Measurements from ENCODE around the gene AFF1.
"Not testable (repeated sequence)": the region's sequence is repeated elsewhere in the genome, so short reads cannot be mapped to it uniquely, and the experiment has no call there.

AFF1 gene

DNA sequence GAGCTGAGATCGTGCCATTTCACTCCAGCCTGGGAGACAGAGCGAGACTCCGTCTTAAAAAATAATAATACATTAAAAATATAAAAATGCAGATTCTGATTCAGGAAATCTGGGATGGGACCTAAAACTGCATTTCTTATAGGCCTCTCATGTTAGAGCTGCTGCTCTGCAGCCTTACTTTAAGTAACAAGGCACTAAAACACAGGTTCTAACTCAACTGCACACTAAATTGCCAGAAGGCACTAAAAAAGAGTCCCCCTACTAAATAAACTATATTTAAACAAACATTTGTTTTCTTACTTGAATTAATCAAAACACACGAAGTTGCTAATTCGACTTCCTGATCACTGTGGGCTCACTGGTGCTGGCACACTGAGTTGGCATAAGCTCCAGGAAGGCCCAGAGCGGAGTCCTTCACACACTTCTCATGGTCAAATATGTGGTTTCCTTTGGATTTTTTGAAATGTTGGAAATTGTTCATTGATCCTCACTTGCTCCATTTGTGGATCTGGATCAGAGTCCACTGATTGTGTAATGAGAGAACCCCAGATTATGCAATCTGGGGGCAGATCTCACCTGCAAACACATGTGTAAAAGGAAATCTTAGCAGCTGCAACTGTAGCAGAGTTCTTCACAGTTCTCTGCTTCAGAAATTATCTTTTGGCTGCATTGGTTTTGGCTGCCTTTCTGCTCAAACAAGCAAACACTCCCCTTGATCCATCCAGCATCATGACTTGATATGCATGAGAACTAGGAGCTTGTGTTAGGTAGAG is 59.3 kb downstream of the AFF1 start:
- TF ChIP-seq, protein P1, sequence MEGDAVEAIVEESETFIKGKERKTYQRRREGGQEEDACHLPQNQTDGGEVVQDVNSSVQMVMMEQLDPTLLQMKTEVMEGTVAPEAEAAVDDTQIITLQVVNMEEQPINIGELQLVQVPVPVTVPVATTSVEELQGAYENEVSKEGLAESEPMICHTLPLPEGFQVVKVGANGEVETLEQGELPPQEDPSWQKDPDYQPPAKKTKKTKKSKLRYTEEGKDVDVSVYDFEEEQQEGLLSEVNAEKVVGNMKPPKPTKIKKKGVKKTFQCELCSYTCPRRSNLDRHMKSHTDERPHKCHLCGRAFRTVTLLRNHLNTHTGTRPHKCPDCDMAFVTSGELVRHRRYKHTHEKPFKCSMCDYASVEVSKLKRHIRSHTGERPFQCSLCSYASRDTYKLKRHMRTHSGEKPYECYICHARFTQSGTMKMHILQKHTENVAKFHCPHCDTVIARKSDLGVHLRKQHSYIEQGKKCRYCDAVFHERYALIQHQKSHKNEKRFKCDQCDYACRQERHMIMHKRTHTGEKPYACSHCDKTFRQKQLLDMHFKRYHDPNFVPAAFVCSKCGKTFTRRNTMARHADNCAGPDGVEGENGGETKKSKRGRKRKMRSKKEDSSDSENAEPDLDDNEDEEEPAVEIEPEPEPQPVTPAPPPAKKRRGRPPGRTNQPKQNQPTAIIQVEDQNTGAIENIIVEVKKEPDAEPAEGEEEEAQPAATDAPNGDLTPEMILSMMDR (conservative IDR thresholded peaks at IDR 0.05; ENCODE audit: control insufficient read depth, insufficient read depth, low read depth, low read length): no peak
- no peak for DNase-seq (ENCODE audit: low read depth)
- no peak overlapping the region for H3K4me3 ChIP-seq (ENCODE audit: control insufficient read depth, low read depth, low read length)

DNA sequence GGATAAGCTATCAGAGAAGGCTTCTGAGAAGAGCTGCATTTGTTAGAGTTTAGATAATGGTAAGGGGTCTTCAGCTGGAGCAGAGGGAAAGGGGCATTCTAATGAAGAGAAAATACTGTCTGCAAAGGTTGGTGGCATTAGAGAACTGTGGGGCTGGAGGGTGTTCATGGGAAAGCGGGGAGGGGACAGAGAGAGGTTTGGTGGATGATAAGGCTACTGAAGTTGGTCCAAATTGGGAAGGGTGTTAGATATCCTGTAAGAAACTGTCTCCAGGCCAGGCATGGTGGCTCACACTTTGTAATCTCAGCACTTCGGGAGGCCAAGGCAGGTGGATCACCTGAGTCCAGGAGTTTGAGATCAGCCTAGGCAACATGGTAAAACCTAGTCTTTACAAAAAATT is 59.9 kb downstream of the AFF1 start:
- no peak for DNase-seq (ENCODE audit: low read depth)
- no peak overlapping the region for H3K4me3 ChIP-seq (ENCODE audit: control insufficient read depth, low read depth, low read length)
- TF ChIP-seq, protein P1 (conservative IDR thresholded peaks at IDR 0.05; ENCODE audit: control insufficient read depth, insufficient read depth, low read depth, low read length): no peak

DNA sequence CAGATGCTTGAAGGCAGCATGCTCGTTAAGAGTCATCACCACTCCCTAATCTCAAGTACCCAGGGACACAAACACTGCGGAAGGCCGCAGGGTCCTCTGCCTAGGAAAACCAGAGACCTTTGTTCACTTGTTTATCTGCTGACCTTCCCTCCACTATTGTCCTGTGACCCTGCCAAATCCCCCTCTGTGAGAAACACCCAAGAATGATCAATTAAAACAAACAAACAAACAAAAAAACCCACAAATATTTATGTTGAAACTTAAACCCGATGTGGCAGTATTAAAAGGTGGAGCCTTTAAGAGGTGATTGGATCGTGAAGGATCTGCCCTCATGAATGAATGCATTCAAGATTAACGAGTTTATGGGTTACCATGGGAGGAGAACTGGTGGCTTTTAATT is 61.7 kb downstream of the AFF1 start:
- H3K4me3 ChIP-seq (ENCODE audit: control insufficient read depth, low read depth, low read length); DNase-seq (ENCODE audit: low read depth): not testable (repeated sequence)

DNA sequence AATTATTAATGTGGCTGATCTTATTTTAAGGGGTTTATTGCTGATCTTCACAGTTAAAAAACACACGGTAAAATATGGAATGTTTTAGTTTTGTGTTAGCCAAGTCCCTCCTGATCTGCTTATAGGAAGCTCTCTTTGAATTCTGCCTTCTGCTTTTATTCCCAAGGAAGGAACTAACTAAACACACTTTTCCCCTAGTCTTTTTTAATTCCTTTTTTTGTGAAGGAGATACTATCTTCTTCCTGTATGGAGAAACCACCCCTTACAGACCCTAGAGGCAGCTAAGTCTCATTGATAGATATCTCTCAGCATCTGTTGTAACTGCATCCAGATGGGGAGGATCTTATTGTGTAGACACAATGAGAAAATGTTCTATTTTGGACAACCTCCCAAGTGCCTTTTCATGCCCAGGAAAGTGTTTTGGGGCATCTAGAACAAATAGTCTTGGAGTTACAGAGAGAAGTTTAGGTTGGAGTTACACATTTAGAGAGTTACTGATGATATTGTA is 64.4 kb downstream of the AFF1 start:
- TF ChIP-seq, protein P1 (conservative IDR thresholded peaks at IDR 0.05; ENCODE audit: control insufficient read depth, insufficient read depth, low read depth, low read length): no peak
- DNase-seq (ENCODE audit: low read depth): no peak
- H3K4me3 ChIP-seq (ENCODE audit: control insufficient read depth, low read depth, low read length): no peak overlapping the region

DNA sequence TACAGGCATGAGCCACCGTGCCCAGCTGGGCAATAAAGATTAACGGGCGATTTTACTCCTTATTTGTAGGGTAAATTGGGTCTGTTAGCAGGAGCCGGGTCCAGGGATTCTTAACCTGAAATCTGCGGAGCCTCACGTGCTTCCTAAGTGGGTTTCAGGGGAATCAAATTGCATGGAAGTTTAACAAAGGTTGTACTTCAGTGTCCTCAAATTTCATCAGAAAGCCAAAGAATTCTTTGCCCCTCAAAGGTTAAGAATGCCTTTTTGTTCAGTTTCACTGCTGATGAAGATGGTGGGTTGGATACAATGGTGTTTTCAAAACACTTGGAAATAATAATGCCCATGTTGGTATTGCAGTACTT is 67.9 kb downstream of the AFF1 start:
- DNase-seq (ENCODE audit: low read depth): no peak

DNA sequence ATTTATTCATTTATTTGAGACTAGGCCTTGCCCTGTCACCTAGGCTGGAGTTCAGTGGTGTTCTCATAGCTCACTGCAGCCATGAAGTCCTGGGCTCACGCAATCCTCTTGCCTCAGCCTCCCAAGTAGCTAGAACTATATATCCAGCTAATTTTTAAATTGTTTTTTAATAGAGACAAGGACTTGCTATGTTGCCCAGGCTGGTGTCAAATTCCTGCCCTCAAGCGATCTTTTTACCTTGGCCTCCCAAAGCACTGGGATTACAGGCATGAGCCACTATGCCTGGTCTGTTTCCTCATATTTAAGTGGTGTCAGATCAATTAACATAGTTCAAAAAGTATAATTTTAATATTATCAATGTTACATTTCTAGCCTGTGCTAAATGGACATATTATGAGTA is 68.5 kb downstream of the AFF1 start:
- H3K4me3 ChIP-seq (ENCODE audit: control insufficient read depth, low read depth, low read length): no peak overlapping the region
- TF ChIP-seq, protein P1 (conservative IDR thresholded peaks at IDR 0.05; ENCODE audit: control insufficient read depth, insufficient read depth, low read depth, low read length): no peak
- DNase-seq (ENCODE audit: low read depth): no peak

More for the DNA sequence above, 67.9 kb downstream of the AFF1 start:
- TF ChIP-seq, protein P1 (conservative IDR thresholded peaks at IDR 0.05; ENCODE audit: control insufficient read depth, insufficient read depth, low read depth, low read length): no peak
- no peak overlapping the region for H3K4me3 ChIP-seq (ENCODE audit: control insufficient read depth, low read depth, low read length)

DNA sequence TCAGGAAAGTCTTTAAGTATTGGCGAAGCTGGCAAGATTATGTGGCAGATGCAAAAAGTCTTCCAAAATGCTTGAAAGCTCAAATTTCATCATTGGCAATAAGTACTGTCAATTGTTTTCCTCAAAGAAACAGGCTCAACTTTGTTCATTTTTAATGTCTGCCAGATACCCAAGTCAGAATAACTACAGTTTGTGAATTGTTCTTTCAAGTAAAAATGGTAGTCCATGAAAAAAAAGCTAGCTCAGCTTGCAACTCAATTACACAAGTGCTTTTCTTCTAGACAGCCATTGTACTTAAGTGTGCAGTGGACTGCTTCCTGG is 70.5 kb downstream of the AFF1 start:
- TF ChIP-seq, protein P1 (conservative IDR thresholded peaks at IDR 0.05; ENCODE audit: control insufficient read depth, insufficient read depth, low read depth, low read length): no peak
- H3K4me3 ChIP-seq (ENCODE audit: control insufficient read depth, low read depth, low read length): no peak overlapping the region
- DNase-seq (ENCODE audit: low read depth): no peak
